Measurements from ENCODE around the gene PLPPR5. TPM values are rescaled to one million over a fixed set of nuclear protein-coding genes. Genes with fewer than 3 reads are reported as not detected.

The PLPPR5 gene
- total and polyA plus RNA-seq, 2 donors: 0.66 to 4.1 TPM

Small RNAs within 50 kb of the gene (small RNA-seq; reads per million reads assigned to genes)
- gene AL445433.1: not detected
